Fibroblast of mammary gland (primary cell): ENCODE data around the gene ADAMTS7.
A peak's percentile ranks its signal among the peaks of the same experiment; 100 is the strongest.
"Not testable (repeated sequence)": the region's sequence is repeated elsewhere in the genome, so short reads cannot be mapped to it uniquely, and the experiment has no call there.

ENCODE experiments used
- DNase-seq: peaks from one replicate; pipeline ENCODE4 v3.0.0-alpha.2; 2010; ENCODE audit warnings: low read depth
- H3K4me3 ChIP-seq: 2 replicates; pipeline ENCODE4 v1.5.1; 2011; ENCODE audit warnings: low read depth, mild to moderate bottlenecking, low read length, moderate library complexity; ENCODE audit not compliant: control insufficient read depth
- CTCF ChIP-seq: conservative IDR thresholded peaks from 2 replicates; pipeline ENCODE4 v1.5.1; 2011; ENCODE audit warnings: low read depth, low read length, inconsistent platforms; ENCODE audit not compliant: control insufficient read depth, insufficient read depth

ADAMTS7 gene

GRCh38 chr15:78807359-78807758 is 3.9 kb downstream of the ADAMTS7 start:
- DNase-seq, result no peak
- TF ChIP-seq CTCF, result no peak

GRCh38 chr15:78804391-78804792 is 6.9 kb downstream of the ADAMTS7 start:
- no peak for TF ChIP-seq CTCF
- no peak overlapping the region for H3K4me3 ChIP-seq

More at GRCh38 chr15:78807359-78807758, 3.9 kb downstream of the ADAMTS7 start:
- no peak overlapping the region for H3K4me3 ChIP-seq

GRCh38 chr15:78800806-78801205 is 10.5 kb downstream of the ADAMTS7 start:
- no peak overlapping the region for H3K4me3 ChIP-seq
- no peak for TF ChIP-seq CTCF
- no peak for DNase-seq

More at GRCh38 chr15:78804391-78804792, 6.9 kb downstream of the ADAMTS7 start:
- no peak for DNase-seq

- no peak overlapping the region for H3K4me3 ChIP-seq
- no peak for TF ChIP-seq CTCF
- DNase-seq, result no peak
Observed at GRCh38 chr15:78800189-78800588, 11.1 kb downstream of the ADAMTS7 start.

- not testable (repeated sequence) for DNase-seq, H3K4me3 ChIP-seq
Observed at GRCh38 chr15:78799102-78799501, 12.2 kb downstream of the ADAMTS7 start.

GRCh38 chr15:78798355-78798754 is 12.9 kb downstream of the ADAMTS7 start:
- DNase-seq, result peak; percentile 44
- H3K4me3 ChIP-seq, result not testable (repeated sequence)

- no peak for DNase-seq
- no peak for TF ChIP-seq CTCF
Observed at GRCh38 chr15:78797951-78798350, 13.3 kb downstream of the ADAMTS7 start.

GRCh38 chr15:78796510-78796909 is 14.8 kb downstream of the ADAMTS7 start:
- no peak for DNase-seq
- H3K4me3 ChIP-seq, result no peak overlapping the region
- TF ChIP-seq CTCF, result no peak

More at GRCh38 chr15:78797951-78798350, 13.3 kb downstream of the ADAMTS7 start:
- H3K4me3 ChIP-seq, result no peak overlapping the region
